ENCODE measurements around the gene CASK.

Gene CASK

GRCh38 chrX:41935832-41936231 lies 12.5 kb upstream of the CASK start:
- H3K9me3 ChIP-seq (ENCODE audit: control insufficient read depth, low read length), result no peaks in the 10 kb centered on the region
- no peaks in the 10 kb centered on the region for H3K4me1 ChIP-seq (ENCODE audit: control insufficient read depth, insufficient read depth, low read length, poor library complexity, severe bottlenecking)
- WGBS, 2 experiments (ENCODE audit: insufficient coverage in 2 of 2), result 87 to 100% methylated on average over 1 to 2 of the region's 3 CpGs
- H3K36me3 ChIP-seq (ENCODE audit: control insufficient read depth, insufficient read depth, low read length), result no peaks in the 10 kb centered on the region
- no peak overlapping the region for H3K27ac ChIP-seq (ENCODE audit: low read depth, low read length, severe bottlenecking)
- no peak overlapping the region for H3K4me3 ChIP-seq (ENCODE audit: extremely low read depth, insufficient read depth, low read length, poor library complexity, severe bottlenecking)

DNA sequence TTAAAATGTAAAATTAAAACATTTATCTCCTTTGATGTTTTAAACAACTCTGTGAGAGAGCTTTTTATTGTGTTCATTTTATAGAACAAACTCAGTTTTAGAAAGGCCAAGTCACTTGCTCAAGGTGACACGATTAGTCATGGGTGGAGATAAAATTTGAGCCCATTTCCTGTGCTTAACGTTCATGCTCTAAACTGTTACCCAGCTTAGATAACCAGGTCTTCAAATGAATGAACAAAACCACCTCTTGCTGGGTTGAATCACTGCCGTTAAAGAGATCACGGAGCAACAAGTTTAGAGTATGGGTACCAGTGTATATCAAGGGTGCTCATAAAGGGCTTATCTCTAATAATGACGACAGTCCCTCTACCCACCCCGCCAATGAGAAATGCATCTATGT lies 10.2 kb upstream of the CASK start:
- WGBS, 2 experiments (ENCODE audit: insufficient coverage in 2 of 2), result no CpG with 5 or more reads among the region's 6 CpGs

DNA sequence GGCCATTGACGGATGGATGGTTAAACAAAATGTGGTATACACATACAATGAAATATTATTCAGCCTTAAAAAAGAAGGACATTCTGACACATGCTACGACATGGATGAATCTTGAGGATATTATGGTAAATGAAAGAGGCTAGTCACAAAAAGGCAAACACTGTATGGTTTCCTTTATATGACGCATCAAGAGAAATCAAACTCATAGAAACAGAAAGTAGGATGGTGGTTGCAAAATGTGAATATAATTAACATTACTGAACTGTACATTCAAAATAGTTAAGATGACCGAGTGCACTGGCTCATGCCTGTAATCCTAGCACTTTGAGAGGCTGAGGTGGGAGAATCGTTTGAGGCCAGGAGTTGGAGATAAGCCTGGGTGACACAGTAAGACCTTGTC lies 9.5 kb upstream of the CASK start:
- Histone ChIP-seq H3K36me3 (ENCODE audit: control insufficient read depth, insufficient read depth, low read length) (no peaks in the 10 kb centered on the region), H3K4me3 (ENCODE audit: extremely low read depth, insufficient read depth, low read length, poor library complexity, severe bottlenecking) (no peak overlapping the region), H3K9me3 (ENCODE audit: control insufficient read depth, low read length) (no peaks in the 10 kb centered on the region), H3K4me1 (ENCODE audit: control insufficient read depth, insufficient read depth, low read length, poor library complexity, severe bottlenecking) (no peaks in the 10 kb centered on the region), H3K27ac (ENCODE audit: low read depth, low read length, severe bottlenecking) (no peak overlapping the region)
- WGBS, 2 experiments (ENCODE audit: insufficient coverage in 2 of 2), result 100% methylated on average over 1 of the region's 5 CpGs; no CpG with 5 or more reads in 1 of the 2 experiments

More for the DNA sequence above, 10.2 kb upstream of the CASK start:
- no peaks in the 10 kb centered on the region for H3K9me3 ChIP-seq (ENCODE audit: control insufficient read depth, low read length)
- H3K36me3 ChIP-seq (ENCODE audit: control insufficient read depth, insufficient read depth, low read length), result no peaks in the 10 kb centered on the region
- H3K4me1 ChIP-seq (ENCODE audit: control insufficient read depth, insufficient read depth, low read length, poor library complexity, severe bottlenecking), result no peaks in the 10 kb centered on the region
- H3K27ac ChIP-seq (ENCODE audit: low read depth, low read length, severe bottlenecking), result no peak overlapping the region
- no peak overlapping the region for H3K4me3 ChIP-seq (ENCODE audit: extremely low read depth, insufficient read depth, low read length, poor library complexity, severe bottlenecking)

GRCh38 chrX:41931591-41931990 lies 8.2 kb upstream of the CASK start:
- Histone ChIP-seq H3K9me3 (ENCODE audit: control insufficient read depth, low read length) (no peaks in the 10 kb centered on the region), H3K4me3 (ENCODE audit: extremely low read depth, insufficient read depth, low read length, poor library complexity, severe bottlenecking) (no peak overlapping the region), H3K36me3 (ENCODE audit: control insufficient read depth, insufficient read depth, low read length) (no peaks in the 10 kb centered on the region), H3K27ac (ENCODE audit: low read depth, low read length, severe bottlenecking) (no peak overlapping the region), H3K4me1 (ENCODE audit: control insufficient read depth, insufficient read depth, low read length, poor library complexity, severe bottlenecking) (no peaks in the 10 kb centered on the region)

- H3K9me3 ChIP-seq (ENCODE audit: control insufficient read depth, low read length), result no peaks in the 10 kb centered on the region
- peaks cover 2% of the 10 kb centered on the region for H3K4me1 ChIP-seq (ENCODE audit: control insufficient read depth, insufficient read depth, low read length, poor library complexity, severe bottlenecking)
- no peaks in the 10 kb centered on the region for H3K36me3 ChIP-seq (ENCODE audit: control insufficient read depth, insufficient read depth, low read length)
- peak overlapping the region; percentile 66 for H3K4me3 ChIP-seq (ENCODE audit: extremely low read depth, insufficient read depth, low read length, poor library complexity, severe bottlenecking)
- 0 to 23% methylated on average over 6 to 7 of the region's 16 CpGs for WGBS, 2 experiments (ENCODE audit: insufficient coverage in 2 of 2)
- H3K27ac ChIP-seq (ENCODE audit: low read depth, low read length, severe bottlenecking), result peak overlapping the region; percentile 75
Observed at GRCh38 chrX:41923978-41924683, 777 bp upstream of the CASK start.

GRCh38 chrX:41922431-41923151 lies 763 bp downstream of the CASK start:
- Histone ChIP-seq H3K27ac (ENCODE audit: low read depth, low read length, severe bottlenecking) (peak overlapping the region; percentile 29), H3K36me3 (ENCODE audit: control insufficient read depth, insufficient read depth, low read length) (no peaks in the 10 kb centered on the region)
- 0% methylated on average over 1 to 10 of the region's 48 CpGs for WGBS, 2 experiments (ENCODE audit: insufficient coverage in 2 of 2)

DNA sequence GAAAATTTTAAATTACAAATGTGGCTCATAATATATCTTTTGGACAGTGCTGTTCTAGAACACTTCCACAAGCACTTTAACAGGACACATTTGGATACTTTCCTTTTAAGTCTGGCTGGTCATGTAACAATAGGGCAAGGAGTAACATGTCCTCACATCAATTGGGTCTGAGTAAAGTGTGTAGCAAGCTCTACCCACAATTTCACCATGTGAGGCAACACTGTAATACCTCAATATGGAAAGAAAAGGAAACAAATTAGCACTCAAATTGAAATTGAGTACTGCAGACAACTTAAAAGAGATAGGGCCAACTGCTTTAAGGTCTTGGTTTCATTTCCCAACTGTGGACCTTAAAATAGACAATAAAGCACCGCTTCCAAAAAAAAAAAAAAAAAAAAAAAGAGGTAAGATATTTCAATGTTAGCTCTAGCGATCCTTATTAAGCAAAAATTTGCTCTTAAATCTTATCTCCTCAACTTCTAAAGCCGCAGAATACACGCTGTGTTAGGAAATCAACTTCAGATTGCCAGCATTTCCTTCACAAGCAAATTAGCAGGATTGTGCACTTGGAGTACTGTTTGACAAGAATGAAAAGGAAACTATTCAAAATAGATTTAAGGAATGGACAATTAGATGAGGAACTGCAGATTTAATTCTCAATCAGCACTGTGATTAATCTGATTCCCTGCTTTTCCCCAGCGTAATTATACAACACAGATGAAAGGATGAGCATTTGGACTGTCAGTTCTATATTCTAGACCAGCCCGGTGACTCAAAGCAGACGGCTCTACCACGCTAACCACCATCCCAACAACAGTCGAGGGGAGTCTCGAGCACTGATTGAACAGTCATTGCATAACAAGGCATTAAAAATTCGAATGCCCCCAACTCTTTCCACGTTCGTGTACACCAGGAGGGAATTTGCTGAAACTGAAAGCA lies 1.6 kb downstream of the CASK start:
- Histone ChIP-seq H3K27ac (ENCODE audit: low read depth, low read length, severe bottlenecking) (no peak overlapping the region), H3K9me3 (ENCODE audit: control insufficient read depth, low read length) (no peaks in the 10 kb centered on the region), H3K36me3 (ENCODE audit: control insufficient read depth, insufficient read depth, low read length) (no peaks in the 10 kb centered on the region), H3K4me3 (ENCODE audit: extremely low read depth, insufficient read depth, low read length, poor library complexity, severe bottlenecking) (peak overlapping the region; percentile 66), H3K4me1 (ENCODE audit: control insufficient read depth, insufficient read depth, low read length, poor library complexity, severe bottlenecking) (peaks cover 5% of the 10 kb centered on the region)
- 0% methylated on average over 1 to 3 of the region's 13 CpGs for WGBS, 2 experiments (ENCODE audit: insufficient coverage in 2 of 2)

More at GRCh38 chrX:41922431-41923151, 763 bp downstream of the CASK start:
- Histone ChIP-seq H3K4me1 (ENCODE audit: control insufficient read depth, insufficient read depth, low read length, poor library complexity, severe bottlenecking) (peaks cover 2% of the 10 kb centered on the region), H3K4me3 (ENCODE audit: extremely low read depth, insufficient read depth, low read length, poor library complexity, severe bottlenecking) (peak overlapping the region; percentile 66), H3K9me3 (ENCODE audit: control insufficient read depth, low read length) (no peaks in the 10 kb centered on the region)

DNA sequence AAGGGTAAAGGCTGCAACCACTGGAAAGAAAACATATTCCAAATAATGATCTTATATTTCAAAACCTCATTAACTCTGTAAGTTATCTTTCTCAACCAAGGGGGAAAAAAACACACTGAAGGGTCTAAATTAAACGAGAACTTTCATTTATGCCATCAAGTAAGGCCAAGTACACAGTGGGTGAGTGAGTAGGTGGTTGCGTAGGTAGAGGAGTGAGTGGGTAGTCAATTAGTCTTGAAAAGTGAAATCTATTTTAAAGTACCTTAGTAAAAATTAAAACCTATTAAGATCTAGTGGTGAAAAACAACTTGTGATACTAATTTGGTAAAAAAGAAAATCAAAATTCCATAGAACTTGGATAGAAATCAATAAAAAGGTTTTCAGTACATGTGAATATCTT lies 3.5 kb downstream of the CASK start:
- Histone ChIP-seq H3K36me3 (ENCODE audit: control insufficient read depth, insufficient read depth, low read length) (no peaks in the 10 kb centered on the region), H3K4me3 (ENCODE audit: extremely low read depth, insufficient read depth, low read length, poor library complexity, severe bottlenecking) (no peak overlapping the region), H3K27ac (ENCODE audit: low read depth, low read length, severe bottlenecking) (no peak overlapping the region), H3K4me1 (ENCODE audit: control insufficient read depth, insufficient read depth, low read length, poor library complexity, severe bottlenecking) (peaks cover 4% of the 10 kb centered on the region), H3K9me3 (ENCODE audit: control insufficient read depth, low read length) (no peaks in the 10 kb centered on the region)
- WGBS, 2 experiments (ENCODE audit: insufficient coverage in 2 of 2), result no CpG with 5 or more reads among the region's 2 CpGs

- no peak overlapping the region for H3K4me3 ChIP-seq (ENCODE audit: extremely low read depth, insufficient read depth, low read length, poor library complexity, severe bottlenecking)
- H3K4me1 ChIP-seq (ENCODE audit: control insufficient read depth, insufficient read depth, low read length, poor library complexity, severe bottlenecking), result peaks cover 8% of the 10 kb centered on the region
- no peak overlapping the region for H3K27ac ChIP-seq (ENCODE audit: low read depth, low read length, severe bottlenecking)
- WGBS, 2 experiments (ENCODE audit: insufficient coverage in 2 of 2), result 100% methylated on average over 1 of the region's 5 CpGs; no CpG with 5 or more reads in 1 of the 2 experiments
- H3K36me3 ChIP-seq (ENCODE audit: control insufficient read depth, insufficient read depth, low read length), result no peaks in the 10 kb centered on the region
- no peaks in the 10 kb centered on the region for H3K9me3 ChIP-seq (ENCODE audit: control insufficient read depth, low read length)
Observed at GRCh38 chrX:41917517-41917916, 5.8 kb downstream of the CASK start.

- Histone ChIP-seq H3K27ac (ENCODE audit: low read depth, low read length, severe bottlenecking) (no peak overlapping the region), H3K4me3 (ENCODE audit: extremely low read depth, insufficient read depth, low read length, poor library complexity, severe bottlenecking) (no peak overlapping the region), H3K9me3 (ENCODE audit: control insufficient read depth, low read length) (no peaks in the 10 kb centered on the region), H3K4me1 (ENCODE audit: control insufficient read depth, insufficient read depth, low read length, poor library complexity, severe bottlenecking) (peaks cover 8% of the 10 kb centered on the region), H3K36me3 (ENCODE audit: control insufficient read depth, insufficient read depth, low read length) (no peaks in the 10 kb centered on the region)
- no CpG with 5 or more reads among the region's 1 CpG for WGBS, 2 experiments (ENCODE audit: insufficient coverage in 2 of 2)
Observed at GRCh38 chrX:41913476-41913875, 9.9 kb downstream of the CASK start.

Data from mesodermal cell (in vitro differentiated cells).